ENCODE measurements around the gene ME3. TPM values are rescaled to one million over a fixed set of nuclear protein-coding genes. Genes with fewer than 3 reads are reported as not detected.
A peak's percentile ranks its signal among the peaks of the same experiment; 100 is the strongest.

Gene ME3
- polyA plus RNA-seq, 1 donor (not counting 4 experiments of a cell fraction or from before 2014, with no cell fraction given) = 1.0 TPM

GRCh38 chr11:86693518-86693917 lies 21.1 kb upstream of the ME3 start:
- Histone ChIP-seq H3K4me3 (ENCODE audit: control insufficient read depth in 2 of 3, extremely low read depth in 1 of 3, insufficient read depth in 2 of 3, low read depth in 1 of 3, low read length in 3 of 3) (no peak overlapping the region), H3K79me2 (ENCODE audit: control insufficient read depth, insufficient read depth, low read length) (no peaks in the 10 kb centered on the region), H3K4me2 (ENCODE audit: control insufficient read depth, extremely low read depth, insufficient read depth, low read depth, low read length) (no peak overlapping the region), H3K9ac (ENCODE audit: control insufficient read depth, extremely low read depth, insufficient read depth, low read length) (no peak overlapping the region), H3K4me1 (ENCODE audit: control insufficient read depth, extremely low read depth, insufficient read depth, low read length) (peaks cover 33% of the 10 kb centered on the region), H3K9me3 (ENCODE audit: control insufficient read depth, low read depth, low read length) (no peaks in the 10 kb centered on the region), H3K36me3 (ENCODE audit: control insufficient read depth in 2 of 2, extremely low read depth in 1 of 2, insufficient read depth in 2 of 2, low read length in 2 of 2) (no peaks in the 10 kb centered on the region), H3K27ac (ENCODE audit: control insufficient read depth, insufficient read depth, low read length) (no peak overlapping the region), H4K20me1 (ENCODE audit: control insufficient read depth, extremely low read depth, insufficient read depth, low read length) (no peaks in the 10 kb centered on the region), H3K27me3 (ENCODE audit: control insufficient read depth, extremely low read depth, insufficient read depth, low read length) (no peaks in the 10 kb centered on the region), H2AFZ (ENCODE audit: control insufficient read depth, low read length) (no peak overlapping the region), H3K9me1 (ENCODE audit: control insufficient read depth, extremely low read depth, insufficient read depth, low read length) (no peaks in the 10 kb centered on the region)
- TF ChIP-seq CTCF (optimal IDR thresholded peaks at IDR 0.05 in 1 of 3, IDR thresholded peaks at IDR 0.05 in 1 of 3, conservative IDR thresholded peaks at IDR 0.05 in 1 of 3; ENCODE audit: extremely low read depth in 1 of 3, insufficient read depth in 2 of 3, low read length in 3 of 3) = no peak
- TF ChIP-seq EZH2 (IDR thresholded peaks at IDR 0.05; ENCODE audit: low read length) = no peak
- DNase-seq (ENCODE audit: low read depth, low spot score) (no peak), FAIRE-seq (no peak)
- dilution Hi-C loops (cut with MboI; ENCODE audit: extremely low pct_ligation_motif_present, low sequenced_read_pairs) = no loop called here

GRCh38 chr11:86692746-86693145 lies 20.3 kb upstream of the ME3 start:
- dilution Hi-C loops (cut with MboI; ENCODE audit: extremely low pct_ligation_motif_present, low sequenced_read_pairs) = no loop called here
- H3K4me2 ChIP-seq (ENCODE audit: control insufficient read depth, extremely low read depth, insufficient read depth, low read depth, low read length) = peak overlapping the region; percentile 35
- peak; percentile 20 for FAIRE-seq

More at GRCh38 chr11:86692746-86693145, 20.3 kb upstream of the ME3 start:
- no peak for TF ChIP-seq CTCF (optimal IDR thresholded peaks at IDR 0.05 in 1 of 3, IDR thresholded peaks at IDR 0.05 in 1 of 3, conservative IDR thresholded peaks at IDR 0.05 in 1 of 3; ENCODE audit: extremely low read depth in 1 of 3, insufficient read depth in 2 of 3, low read length in 3 of 3)
- TF ChIP-seq EZH2 (IDR thresholded peaks at IDR 0.05; ENCODE audit: low read length) = no peak
- Histone ChIP-seq H3K27ac (ENCODE audit: control insufficient read depth, insufficient read depth, low read length) (no peak overlapping the region), H3K79me2 (ENCODE audit: control insufficient read depth, insufficient read depth, low read length) (no peaks in the 10 kb centered on the region), H3K36me3 (ENCODE audit: control insufficient read depth in 2 of 2, extremely low read depth in 1 of 2, insufficient read depth in 2 of 2, low read length in 2 of 2) (no peaks in the 10 kb centered on the region), H3K9me1 (ENCODE audit: control insufficient read depth, extremely low read depth, insufficient read depth, low read length) (no peaks in the 10 kb centered on the region), H3K4me1 (ENCODE audit: control insufficient read depth, extremely low read depth, insufficient read depth, low read length) (peaks cover 32% of the 10 kb centered on the region), H2AFZ (ENCODE audit: control insufficient read depth, low read length) (no peak overlapping the region), H3K27me3 (ENCODE audit: control insufficient read depth, extremely low read depth, insufficient read depth, low read length) (no peaks in the 10 kb centered on the region), H3K9me3 (ENCODE audit: control insufficient read depth, low read depth, low read length) (no peaks in the 10 kb centered on the region), H3K9ac (ENCODE audit: control insufficient read depth, extremely low read depth, insufficient read depth, low read length) (no peak overlapping the region), H3K4me3 (ENCODE audit: control insufficient read depth in 2 of 3, extremely low read depth in 1 of 3, insufficient read depth in 2 of 3, low read depth in 1 of 3, low read length in 3 of 3) (no peak overlapping the region), H4K20me1 (ENCODE audit: control insufficient read depth, extremely low read depth, insufficient read depth, low read length) (no peaks in the 10 kb centered on the region)
- no peak for DNase-seq (ENCODE audit: low read depth, low spot score)
